GM13976 (cell line): ENCODE data around the gene BCKDHA.
"Not testable (repeated sequence)": the region's sequence is repeated elsewhere in the genome, so short reads cannot be mapped to it uniquely, and the experiment has no call there.

Experiments used
- DNase-seq: peaks from one replicate; pipeline ENCODE4 v3.0.0; 2012; ENCODE audit warnings: low spot score
- CTCF ChIP-seq: IDR thresholded peaks from 2 replicates; pipeline ENCODE4 v1.5.1; 2012; ENCODE audit warnings: borderline replicate concordance, mild to moderate bottlenecking; ENCODE audit not compliant: insufficient read depth; ENCODE audit errors: extremely low read depth, missing control alignments, control extremely low read depth
- in situ Hi-C: fragments of 300-500 bp; cut with MboI; formaldehyde crosslinking; loops from one replicate; pipeline ENCODE4 v1.12.0; 2022; ENCODE audit warnings: low sequenced_read_pairs, mixed read lengths, inconsistent platforms; ENCODE audit not compliant: unreplicated experiment

BCKDHA gene

DNA sequence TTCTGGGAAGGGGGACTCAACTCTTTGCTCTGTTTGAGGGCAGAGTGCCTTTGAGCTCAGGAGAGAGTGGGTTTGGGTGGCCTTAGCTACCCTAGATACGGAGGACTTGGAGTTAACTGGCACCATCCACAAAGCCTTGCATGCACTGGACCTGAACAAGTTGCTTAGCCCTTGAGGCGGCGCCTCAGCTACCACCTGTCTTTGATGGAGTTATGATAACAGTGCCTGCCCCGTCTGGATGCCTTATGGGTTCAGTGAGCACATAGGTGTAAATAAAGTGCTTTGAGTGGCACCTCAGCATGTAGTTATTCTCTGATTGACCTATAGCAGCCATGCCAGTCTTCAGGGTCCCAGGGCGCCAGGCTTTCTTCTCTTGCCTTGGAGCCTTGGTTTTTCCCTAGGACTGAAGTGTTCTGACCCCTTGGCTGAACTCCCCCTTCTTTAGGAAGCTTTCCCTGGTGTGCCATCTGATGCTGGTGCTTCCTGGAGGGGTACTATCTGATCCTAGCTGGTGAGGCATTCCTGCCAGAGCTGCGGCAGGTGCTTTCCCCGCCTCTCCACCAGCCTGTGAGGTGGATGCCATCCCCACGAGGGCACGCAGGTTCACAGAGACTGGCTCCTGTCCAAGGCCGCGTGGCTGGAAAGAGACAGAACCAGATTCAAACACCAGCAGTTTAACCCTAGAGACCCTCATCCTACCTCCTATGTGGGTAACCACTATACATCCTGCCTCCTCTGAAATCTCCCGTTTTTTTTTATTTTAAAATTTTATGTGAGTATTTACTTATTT, 5.8 kb downstream of the BCKDHA start:
- no peak for DNase-seq
- in situ Hi-C loops, result no loop called here
- no peak for TF ChIP-seq CTCF

GRCh38 chr19:41405776-41406175, 8.2 kb downstream of the BCKDHA start:
- in situ Hi-C loops, result no loop called here
- DNase-seq, result no peak
- no peak for TF ChIP-seq CTCF

GRCh38 chr19:41407271-41407670, 9.7 kb downstream of the BCKDHA start:
- no peak for TF ChIP-seq CTCF
- no peak for DNase-seq
- in situ Hi-C loops, result no loop called here

GRCh38 chr19:41408256-41408655, 10.6 kb downstream of the BCKDHA start:
- no peak for DNase-seq
- in situ Hi-C loops, result no loop called here
- TF ChIP-seq CTCF, result peak; percentile 28

- DNase-seq, in situ Hi-C loops: not testable (repeated sequence)
These were observed 11.2 kb downstream of the BCKDHA start for GRCh38 chr19:41408846-41409245.

GRCh38 chr19:41409288-41409687, 11.7 kb downstream of the BCKDHA start:
- DNase-seq, result no peak
- no peak for TF ChIP-seq CTCF
- in situ Hi-C loops, result no loop called here

GRCh38 chr19:41410336-41411054, 12.9 kb downstream of the BCKDHA start:
- no peak for TF ChIP-seq CTCF
- DNase-seq, result no peak
- in situ Hi-C loops, result no loop called here
